NCI-H1930 (cell line): ENCODE measurements around the gene OXSR1.
"Not testable (repeated sequence)": the region's sequence is repeated elsewhere in the genome, so short reads cannot be mapped to it uniquely, and the experiment has no call there.

Experiments
- DNase-seq, 2 experiments: peaks; one replicate each; lab custom pipeline; 2025; lab: John Stamatoyannopoulos, UW

OXSR1 gene

GRCh38 chr3:38168151-38169026, 3.1 kb downstream of the OXSR1 start:
- no peak for DNase-seq

GRCh38 chr3:38169027-38169317, 3.6 kb downstream of the OXSR1 start:
- DNase-seq: no peak

- DNase-seq: no peak
These were observed 5.4 kb downstream of the OXSR1 start for GRCh38 chr3:38170722-38171121.

GRCh38 chr3:38171622-38172021, 6.3 kb downstream of the OXSR1 start:
- DNase-seq: no peak

- no peak for DNase-seq
These were observed 8.6 kb downstream of the OXSR1 start for GRCh38 chr3:38173834-38174418.

GRCh38 chr3:38177181-38177580, 11.8 kb downstream of the OXSR1 start:
- DNase-seq: no peak

- no peak for DNase-seq
These were observed 21.4 kb downstream of the OXSR1 start for GRCh38 chr3:38186781-38187180.

GRCh38 chr3:38190481-38190881, 25.1 kb downstream of the OXSR1 start:
- no peak for DNase-seq

- DNase-seq: not testable (repeated sequence)
These were observed 37.6 kb downstream of the OXSR1 start for GRCh38 chr3:38202931-38203330.

GRCh38 chr3:38203690-38204089, 38.4 kb downstream of the OXSR1 start:
- no peak for DNase-seq

- DNase-seq: no peak
These were observed 39.5 kb downstream of the OXSR1 start for GRCh38 chr3:38204599-38205471.

GRCh38 chr3:38205472-38205805, 40.1 kb downstream of the OXSR1 start:
- DNase-seq: no peak

- DNase-seq: no peak
These were observed 42.1 kb downstream of the OXSR1 start for GRCh38 chr3:38207254-38208003.

GRCh38 chr3:38210141-38210757, 44.9 kb downstream of the OXSR1 start:
- DNase-seq: no peak

GRCh38 chr3:38212141-38212540, 46.8 kb downstream of the OXSR1 start:
- DNase-seq: no peak

- no peak for DNase-seq
These were observed 49.2 kb downstream of the OXSR1 start for GRCh38 chr3:38214560-38214959.

- DNase-seq: no peak
These were observed 54.4 kb downstream of the OXSR1 start for GRCh38 chr3:38219609-38220197.

GRCh38 chr3:38221005-38221404, 55.7 kb downstream of the OXSR1 start:
- no peak for DNase-seq

- DNase-seq: no peak
These were observed 56.8 kb downstream of the OXSR1 start for GRCh38 chr3:38222032-38222634.

GRCh38 chr3:38224357-38224756, 59.0 kb downstream of the OXSR1 start:
- DNase-seq: no peak

GRCh38 chr3:38226273-38226672, 60.9 kb downstream of the OXSR1 start:
- no peak for DNase-seq
